Measurements from ENCODE around the gene KCNJ3.

Gene KCNJ3, protein sequence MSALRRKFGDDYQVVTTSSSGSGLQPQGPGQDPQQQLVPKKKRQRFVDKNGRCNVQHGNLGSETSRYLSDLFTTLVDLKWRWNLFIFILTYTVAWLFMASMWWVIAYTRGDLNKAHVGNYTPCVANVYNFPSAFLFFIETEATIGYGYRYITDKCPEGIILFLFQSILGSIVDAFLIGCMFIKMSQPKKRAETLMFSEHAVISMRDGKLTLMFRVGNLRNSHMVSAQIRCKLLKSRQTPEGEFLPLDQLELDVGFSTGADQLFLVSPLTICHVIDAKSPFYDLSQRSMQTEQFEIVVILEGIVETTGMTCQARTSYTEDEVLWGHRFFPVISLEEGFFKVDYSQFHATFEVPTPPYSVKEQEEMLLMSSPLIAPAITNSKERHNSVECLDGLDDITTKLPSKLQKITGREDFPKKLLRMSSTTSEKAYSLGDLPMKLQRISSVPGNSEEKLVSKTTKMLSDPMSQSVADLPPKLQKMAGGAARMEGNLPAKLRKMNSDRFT
- total RNA-seq = 0 to 0.12 (median 0) reads per million in 9 experiments

DNA sequence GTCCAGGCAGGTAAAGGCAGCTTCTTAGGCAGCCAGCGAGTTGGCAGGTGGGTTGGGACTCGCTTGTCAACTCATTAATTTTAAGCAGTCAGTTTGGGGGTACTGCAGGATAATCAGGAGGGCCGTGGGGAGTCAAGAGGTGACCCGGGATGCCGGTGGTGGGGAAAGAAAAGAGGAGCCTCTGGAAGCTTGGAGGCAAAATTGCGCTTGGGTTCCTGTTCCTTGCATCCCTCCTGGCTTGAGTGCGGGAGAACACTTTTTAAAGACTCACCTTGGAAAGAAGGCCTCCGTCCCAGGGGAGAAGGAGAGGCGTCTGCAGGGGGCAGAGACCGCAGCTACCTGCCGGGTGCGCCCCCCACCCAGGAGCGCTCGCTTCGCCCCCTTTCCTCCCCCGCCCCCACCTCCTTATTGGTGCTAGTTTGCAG, at the start of gene KCNJ3:
Gene KCNJ3 (plus strand): TSS at position 400 of the 425 bp plus-strand sequence. CDS start 81 bp downstream, outside the sequence.
- H3K9me3 Mint-ChIP-seq = peaks cover 2 to 12% of the 10 kb centered on the region in 2 donors
- no peak within 1 kb of the TSS for H3K27ac Mint-ChIP-seq
- DNase-seq (no peak), ATAC-seq (replicated peaks) (no peak)
- peaks cover 0 to 26% of the 10 kb centered on the region in 2 donors for H3K27me3 Mint-ChIP-seq
- no peaks in the 10 kb centered on the region for H3K4me1 Mint-ChIP-seq (ENCODE audit: low read depth in 2 of 2)
- no peaks in the 10 kb centered on the region for H3K36me3 Mint-ChIP-seq (ENCODE audit: insufficient read depth)
- H3K4me3 Mint-ChIP-seq = no peak within 1 kb of the TSS

DNA sequence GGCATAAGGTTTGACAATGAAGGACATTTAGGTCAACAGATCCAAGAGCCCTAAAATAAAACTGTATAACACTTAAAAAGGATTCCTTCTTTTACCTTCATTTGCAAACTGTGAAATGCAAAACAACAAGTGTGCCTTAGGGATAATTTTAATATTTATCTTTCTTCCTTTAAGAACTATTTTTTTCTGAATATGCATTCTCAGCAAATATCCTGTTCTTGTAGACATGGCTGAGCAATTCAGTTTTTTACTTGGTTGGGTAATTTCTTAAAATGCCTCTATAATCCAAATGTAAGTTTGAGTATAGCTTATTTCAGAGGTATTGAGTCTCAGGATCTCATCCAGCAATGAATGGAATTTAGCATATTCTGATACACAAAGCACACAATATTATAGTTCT, 43.0 kb upstream of the KCNJ3 start:
- no peak for ATAC-seq (replicated peaks)
- DNase-seq = no peak
- Mint-ChIP-seq H3K4me1 (ENCODE audit: low read depth in 2 of 2) (no peaks in the 10 kb centered on the region), H3K36me3 (ENCODE audit: insufficient read depth) (no peaks in the 10 kb centered on the region), H3K27me3 (no peaks in the 10 kb centered on the region), H3K27ac (no peak overlapping the region), H3K4me3 (no peak overlapping the region), H3K9me3 (peaks cover 3 to 8% of the 10 kb centered on the region in 2 donors)

DNA sequence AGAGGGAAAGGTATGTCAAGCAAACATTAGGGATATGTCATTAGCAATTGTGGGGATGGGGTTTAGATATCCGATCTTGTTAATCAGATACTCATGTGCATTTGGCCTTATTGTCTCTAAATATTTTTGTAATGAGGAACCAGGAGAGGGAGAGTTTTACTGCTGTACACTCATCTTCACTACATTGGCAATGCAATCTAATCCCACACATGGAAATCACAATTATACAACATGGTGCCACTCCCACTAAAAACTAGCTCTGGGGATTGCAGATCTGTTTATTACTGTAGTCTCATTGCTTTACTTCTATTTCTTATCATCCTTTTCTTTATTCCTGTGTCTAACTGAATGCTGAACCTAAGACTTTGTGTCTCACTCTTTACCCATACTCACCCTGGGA, 39.6 kb upstream of the KCNJ3 start:
- Mint-ChIP-seq H3K27ac (no peak overlapping the region), H3K9me3 (peaks cover 0 to 3% of the 10 kb centered on the region in 2 donors), H3K4me1 (ENCODE audit: low read depth in 2 of 2) (no peaks in the 10 kb centered on the region), H3K27me3 (no peaks in the 10 kb centered on the region), H3K4me3 (no peak overlapping the region), H3K36me3 (ENCODE audit: insufficient read depth) (no peaks in the 10 kb centered on the region)
- ATAC-seq (replicated peaks) (no peak), DNase-seq (no peak)

DNA sequence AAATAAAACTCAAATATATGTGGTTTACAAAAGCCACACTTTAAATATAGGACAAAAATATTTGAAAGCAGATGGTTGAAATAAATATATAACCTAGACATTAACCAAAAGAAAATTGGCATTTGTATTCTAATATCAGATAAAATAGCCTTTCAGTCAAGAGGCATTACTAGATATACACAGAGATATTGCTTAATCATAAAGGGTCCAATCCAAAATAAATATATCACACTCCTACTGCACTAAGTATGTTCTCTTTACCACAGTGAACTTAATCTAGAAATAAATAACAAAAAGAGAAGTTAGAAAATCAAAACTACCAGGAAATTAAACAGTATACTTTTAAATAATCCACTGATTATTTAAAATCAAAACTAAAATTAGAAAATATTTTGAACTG, 34.2 kb upstream of the KCNJ3 start:
- no peaks in the 10 kb centered on the region for H3K27me3 Mint-ChIP-seq
- H3K4me1 Mint-ChIP-seq (ENCODE audit: low read depth in 2 of 2) = no peaks in the 10 kb centered on the region
- ATAC-seq (replicated peaks) (no peak), DNase-seq (no peak)
- no peak overlapping the region for H3K27ac Mint-ChIP-seq
- no peaks in the 10 kb centered on the region for H3K36me3 Mint-ChIP-seq (ENCODE audit: insufficient read depth)
- no peaks in the 10 kb centered on the region for H3K9me3 Mint-ChIP-seq
- H3K4me3 Mint-ChIP-seq = no peak overlapping the region

DNA sequence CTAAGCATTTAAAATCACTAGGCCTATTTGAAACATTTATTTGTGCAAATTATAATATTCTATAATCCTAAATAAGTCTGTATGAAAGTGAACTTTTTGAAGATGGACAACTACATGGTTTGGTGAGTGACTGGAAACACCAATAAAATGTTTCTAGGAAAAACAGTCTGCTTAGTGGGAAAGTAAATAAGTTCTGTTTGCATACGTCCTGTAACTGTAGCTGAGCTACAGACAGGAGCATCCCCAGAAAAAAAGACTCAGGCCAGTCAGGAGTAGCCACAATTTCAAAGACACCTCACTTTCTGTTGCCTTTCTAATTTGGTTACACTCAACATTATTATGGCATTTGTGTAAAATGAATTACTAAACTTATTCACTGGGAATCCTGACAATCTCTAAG, 28.4 kb upstream of the KCNJ3 start:
- ATAC-seq (replicated peaks) = no peak
- Mint-ChIP-seq H3K4me3 (no peak overlapping the region), H3K4me1 (ENCODE audit: low read depth in 2 of 2) (no peaks in the 10 kb centered on the region), H3K27me3 (no peaks in the 10 kb centered on the region), H3K9me3 (peaks cover 5 to 6% of the 10 kb centered on the region in 2 donors), H3K36me3 (ENCODE audit: insufficient read depth) (no peaks in the 10 kb centered on the region), H3K27ac (no peak overlapping the region)
- no peak for DNase-seq

DNA sequence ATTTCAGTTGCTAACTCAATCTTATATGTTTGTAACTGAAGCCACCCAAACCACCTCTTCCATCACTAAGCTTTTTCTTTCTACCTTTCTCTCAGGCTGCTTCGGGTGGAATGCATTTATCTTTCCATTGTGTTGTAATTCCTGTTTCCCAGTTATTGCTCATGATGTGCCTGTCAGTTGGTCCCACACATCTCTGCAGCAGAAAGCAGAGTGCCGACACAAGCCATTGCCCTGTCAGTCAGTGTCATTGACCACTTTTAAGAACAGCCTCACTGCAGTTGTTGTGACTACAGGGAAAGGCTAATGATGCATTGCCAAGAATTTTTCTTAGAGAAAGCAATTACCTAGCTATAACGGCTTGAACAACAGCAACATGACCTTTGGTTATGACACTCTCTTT, 24.8 kb upstream of the KCNJ3 start:
- ATAC-seq (replicated peaks) (no peak), DNase-seq (no peak)
- H3K9me3 Mint-ChIP-seq = peaks cover 5 to 11% of the 10 kb centered on the region in 2 donors
- H3K36me3 Mint-ChIP-seq (ENCODE audit: insufficient read depth) = no peaks in the 10 kb centered on the region
- H3K4me3 Mint-ChIP-seq = no peak overlapping the region
- no peaks in the 10 kb centered on the region for H3K27me3 Mint-ChIP-seq
- H3K4me1 Mint-ChIP-seq (ENCODE audit: low read depth in 2 of 2) = no peaks in the 10 kb centered on the region
- no peak overlapping the region for H3K27ac Mint-ChIP-seq

DNA sequence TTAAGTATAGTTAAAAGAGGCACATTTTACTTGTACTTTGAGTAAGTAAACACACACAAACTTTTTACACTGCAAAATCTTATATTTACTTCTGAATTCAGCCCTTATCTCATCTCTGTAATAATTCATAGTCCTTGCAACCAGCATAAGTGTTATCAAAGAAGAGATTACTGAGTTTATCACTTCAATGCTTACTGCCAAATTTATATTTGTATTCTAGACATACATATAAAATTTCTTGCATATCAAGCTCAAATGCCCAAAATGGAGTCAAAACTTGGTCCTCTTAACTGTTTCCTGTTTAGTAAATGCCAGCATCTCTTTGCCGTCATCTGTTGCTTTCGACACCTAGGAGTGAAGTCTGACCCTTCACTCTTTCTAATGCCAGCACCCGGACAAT, 21.1 kb upstream of the KCNJ3 start:
- Mint-ChIP-seq H3K4me3 (no peak overlapping the region), H3K9me3 (peaks cover 6 to 17% of the 10 kb centered on the region in 2 donors), H3K27me3 (no peaks in the 10 kb centered on the region), H3K36me3 (ENCODE audit: insufficient read depth) (no peaks in the 10 kb centered on the region), H3K27ac (no peak overlapping the region), H3K4me1 (ENCODE audit: low read depth in 2 of 2) (no peaks in the 10 kb centered on the region)
- ATAC-seq (replicated peaks) = no peak
- DNase-seq = no peak

DNA sequence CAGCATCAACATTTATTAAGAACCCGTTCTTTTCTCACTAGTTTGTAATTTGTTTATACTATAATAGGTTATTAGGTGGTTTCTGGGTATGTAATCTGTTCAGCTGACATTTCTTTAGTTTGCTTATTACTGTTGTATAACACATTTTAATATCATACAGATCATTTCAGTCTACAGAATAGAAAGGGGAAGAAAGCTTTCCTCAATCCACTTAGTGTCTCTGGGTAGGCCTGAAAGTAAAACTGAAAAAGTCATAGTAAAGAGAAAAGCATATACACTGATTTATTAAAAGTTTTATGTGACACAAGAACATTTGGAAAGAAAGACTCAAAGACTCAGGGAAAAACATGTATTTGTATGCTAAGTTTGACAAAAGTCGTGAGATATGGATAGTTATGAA, 16.8 kb upstream of the KCNJ3 start:
- ATAC-seq (replicated peaks) (no peak), DNase-seq (no peak)
- Mint-ChIP-seq H3K4me3 (no peak overlapping the region), H3K36me3 (ENCODE audit: insufficient read depth) (no peaks in the 10 kb centered on the region), H3K9me3 (peaks cover 6 to 18% of the 10 kb centered on the region in 2 donors), H3K27me3 (no peaks in the 10 kb centered on the region), H3K27ac (no peak overlapping the region), H3K4me1 (ENCODE audit: low read depth in 2 of 2) (no peaks in the 10 kb centered on the region)

DNA sequence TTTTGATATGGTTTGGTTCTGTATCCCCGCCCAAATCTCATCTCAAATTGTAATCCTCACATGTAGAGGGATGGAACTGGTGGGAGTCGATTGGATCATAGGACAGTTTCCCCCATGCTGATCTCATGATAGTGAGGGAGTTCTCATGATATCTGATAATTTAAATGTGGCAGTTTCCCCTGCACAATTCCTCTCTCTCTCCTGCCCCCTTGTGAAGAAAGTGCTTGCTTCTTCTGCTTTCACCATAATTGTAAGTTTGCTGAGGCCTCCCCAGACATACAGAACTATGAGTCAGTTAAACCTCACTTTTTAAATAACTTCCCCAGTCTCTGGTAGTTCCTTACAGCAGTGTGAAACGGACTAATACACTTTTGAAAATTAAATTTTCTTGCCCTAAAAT, 12.3 kb upstream of the KCNJ3 start:
- Mint-ChIP-seq H3K36me3 (ENCODE audit: insufficient read depth) (no peaks in the 10 kb centered on the region), H3K27me3 (no peaks in the 10 kb centered on the region), H3K9me3 (peaks cover 8% of the 10 kb centered on the region in 2 donors), H3K4me3 (no peak overlapping the region), H3K27ac (no peak overlapping the region), H3K4me1 (ENCODE audit: low read depth in 2 of 2) (no peaks in the 10 kb centered on the region)
- ATAC-seq (replicated peaks) = no peak
- DNase-seq = no peak

DNA sequence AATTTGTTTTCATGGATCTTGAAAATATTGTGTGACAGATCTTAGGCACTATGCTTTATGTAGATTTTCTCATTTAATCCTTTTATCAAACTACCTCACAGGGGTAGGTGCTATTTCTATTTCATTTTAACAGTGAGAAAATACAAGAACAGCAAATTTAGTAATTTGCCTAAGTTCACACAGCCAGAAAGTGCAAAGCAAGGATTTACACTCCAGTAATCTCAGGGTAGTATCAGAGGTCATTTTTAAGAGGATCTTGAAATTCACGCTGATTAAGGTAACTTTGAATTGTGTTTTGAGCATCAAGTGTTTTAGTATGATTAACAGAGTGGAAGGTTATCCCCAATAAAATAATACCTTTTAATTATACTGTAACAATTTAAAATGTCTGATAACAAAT, 10.1 kb upstream of the KCNJ3 start:
- DNase-seq = no peak
- no peak overlapping the region for H3K4me3 Mint-ChIP-seq
- no peaks in the 10 kb centered on the region for H3K36me3 Mint-ChIP-seq (ENCODE audit: insufficient read depth)
- no peak overlapping the region for H3K27ac Mint-ChIP-seq
- H3K4me1 Mint-ChIP-seq (ENCODE audit: low read depth in 2 of 2) = no peaks in the 10 kb centered on the region
- no peak for ATAC-seq (replicated peaks)
- no peaks in the 10 kb centered on the region for H3K27me3 Mint-ChIP-seq
- H3K9me3 Mint-ChIP-seq = peaks cover 7 to 8% of the 10 kb centered on the region in 2 donors

DNA sequence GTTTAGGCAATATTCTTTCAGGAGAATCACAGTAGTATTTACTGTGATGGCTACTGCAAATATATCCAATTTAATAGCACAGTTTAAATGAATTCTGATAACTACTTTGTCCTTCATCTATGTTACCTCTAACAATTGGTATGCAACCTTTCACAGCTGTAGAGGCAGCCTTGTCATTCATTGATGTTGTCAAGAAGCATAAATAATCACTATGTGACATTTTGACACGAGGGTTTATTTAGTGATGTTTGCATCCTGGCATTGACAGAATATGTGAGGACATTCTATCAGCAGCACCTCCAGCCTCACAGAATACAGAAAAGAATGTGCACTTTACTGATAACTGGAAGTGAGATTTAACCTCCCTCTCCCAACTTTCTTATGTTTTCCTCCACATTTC, 9.3 kb upstream of the KCNJ3 start:
- DNase-seq (no peak), ATAC-seq (replicated peaks) (no peak)
- no peaks in the 10 kb centered on the region for H3K36me3 Mint-ChIP-seq (ENCODE audit: insufficient read depth)
- no peak overlapping the region for H3K27ac Mint-ChIP-seq
- H3K4me3 Mint-ChIP-seq = no peak overlapping the region
- H3K27me3 Mint-ChIP-seq = no peaks in the 10 kb centered on the region
- no peaks in the 10 kb centered on the region for H3K4me1 Mint-ChIP-seq (ENCODE audit: low read depth in 2 of 2)
- peaks cover 7 to 13% of the 10 kb centered on the region in 2 donors for H3K9me3 Mint-ChIP-seq

DNA sequence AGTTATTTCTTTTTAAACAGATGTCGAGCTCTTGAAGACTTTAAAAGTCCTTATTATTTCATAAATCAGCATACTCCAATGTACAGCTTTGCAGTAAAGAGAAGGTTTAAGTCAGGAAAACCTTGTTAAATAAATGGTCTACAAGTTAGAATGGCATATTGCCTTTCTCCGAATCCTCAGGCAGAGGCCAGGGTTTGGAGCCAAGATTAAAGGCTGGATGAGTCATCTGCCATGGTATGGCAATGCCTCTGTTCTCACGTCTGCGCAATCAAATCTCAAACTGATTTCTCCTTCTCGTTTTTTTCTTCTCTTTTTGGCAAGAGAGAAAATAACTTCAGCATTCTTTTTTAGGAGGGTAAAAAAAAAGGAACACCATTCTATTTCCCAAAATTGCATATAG, 5.6 kb upstream of the KCNJ3 start:
- no peak for DNase-seq
- H3K27ac Mint-ChIP-seq = no peak overlapping the region

DNA sequence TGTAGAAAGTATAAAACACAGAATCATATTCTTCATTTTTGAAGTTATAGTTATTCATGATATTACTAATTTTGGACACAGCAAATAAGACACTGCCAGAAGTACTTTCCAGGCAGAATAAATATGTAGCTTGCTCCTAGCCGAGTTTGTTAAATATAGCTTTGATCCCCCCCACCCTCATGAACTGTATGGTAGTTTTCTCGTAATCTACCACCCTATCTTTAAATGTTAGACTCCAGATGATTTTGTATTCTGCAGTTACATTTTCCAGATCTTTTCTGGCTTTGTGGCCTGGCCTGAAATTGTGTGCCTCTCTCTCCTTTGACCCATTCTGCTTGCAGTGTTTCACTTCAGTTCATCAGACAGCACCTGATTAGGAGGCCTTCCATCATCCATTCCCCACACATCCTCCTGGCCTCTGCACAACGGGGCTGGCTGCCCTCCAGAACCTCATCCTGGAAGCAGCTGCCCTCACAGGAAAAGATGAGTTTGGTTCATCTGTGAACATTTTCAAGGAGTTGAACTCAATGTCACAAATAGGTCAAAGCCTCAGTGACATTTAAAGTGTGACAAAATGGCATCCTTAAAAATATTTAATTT, 4.7 kb upstream of the KCNJ3 start:
- H3K4me1 Mint-ChIP-seq (ENCODE audit: low read depth in 2 of 2) = no peaks in the 10 kb centered on the region
- ATAC-seq (replicated peaks) = no peak
- peaks cover 0 to 16% of the 10 kb centered on the region in 2 donors for H3K27me3 Mint-ChIP-seq
- H3K36me3 Mint-ChIP-seq (ENCODE audit: insufficient read depth) = no peaks in the 10 kb centered on the region
- H3K27ac Mint-ChIP-seq = no peak overlapping the region
- peaks cover 4 to 12% of the 10 kb centered on the region in 2 donors for H3K9me3 Mint-ChIP-seq
- no peak for DNase-seq
- H3K4me3 Mint-ChIP-seq = no peak overlapping the region

More for the DNA sequence above, 5.6 kb upstream of the KCNJ3 start:
- Mint-ChIP-seq H3K36me3 (ENCODE audit: insufficient read depth) (no peaks in the 10 kb centered on the region), H3K27me3 (peaks cover 0 to 12% of the 10 kb centered on the region in 2 donors), H3K4me3 (no peak overlapping the region), H3K4me1 (ENCODE audit: low read depth in 2 of 2) (no peaks in the 10 kb centered on the region), H3K9me3 (peaks cover 4 to 12% of the 10 kb centered on the region in 2 donors)
- no peak for ATAC-seq (replicated peaks)

DNA sequence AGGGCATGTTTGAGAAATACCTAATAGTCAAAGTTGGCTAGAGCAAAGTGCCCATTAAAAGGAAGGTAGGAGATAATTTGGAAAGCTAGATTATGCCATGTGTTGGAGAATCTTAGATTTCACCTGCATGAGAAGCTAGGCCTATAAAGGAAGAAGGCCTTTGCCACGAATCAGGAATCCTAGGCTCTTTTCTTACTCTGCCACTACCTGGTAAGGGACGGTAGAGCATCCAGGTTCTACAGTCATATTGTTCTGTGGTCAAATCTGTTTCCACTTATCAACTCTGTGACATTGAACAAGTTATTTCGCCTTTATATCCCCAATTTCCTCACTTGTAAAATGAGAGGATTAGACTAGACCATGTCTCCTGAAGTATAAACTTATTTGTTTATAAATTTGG, 3.6 kb upstream of the KCNJ3 start:
- H3K4me1 Mint-ChIP-seq (ENCODE audit: low read depth in 2 of 2) = no peaks in the 10 kb centered on the region
- peaks cover 0 to 26% of the 10 kb centered on the region in 2 donors for H3K27me3 Mint-ChIP-seq
- no peak for ATAC-seq (replicated peaks)
- H3K27ac Mint-ChIP-seq = no peak overlapping the region
- peaks cover 4 to 12% of the 10 kb centered on the region in 2 donors for H3K9me3 Mint-ChIP-seq
- H3K4me3 Mint-ChIP-seq = no peak overlapping the region
- no peak for DNase-seq
- H3K36me3 Mint-ChIP-seq (ENCODE audit: insufficient read depth) = no peaks in the 10 kb centered on the region
